Measurements from ENCODE around the gene RFXANK.
"Not testable (repeated sequence)": the region's sequence is repeated elsewhere in the genome, so short reads cannot be mapped to it uniquely, and the experiment has no call there.

Gene RFXANK

GRCh38 chr19:19192078-19192882 is at the start of gene RFXANK, which contains the start of gene BORCS8:
Gene RFXANK, plus strand, starts transcription at chr19:19192258. Its CDS starts 1,689 bp downstream, at chr19:19193947.
Gene BORCS8, minus strand, starts transcription at chr19:19192152. Its CDS starts 35 bp downstream, at chr19:19192117.
- DNase-seq: peak; percentile 98

- DNase-seq: no peak
Observed at GRCh38 chr19:19142347-19142746, 49.7 kb upstream of the RFXANK start.

GRCh38 chr19:19145281-19145680 is 46.8 kb upstream of the RFXANK start:
- DNase-seq: no peak

- no peak for DNase-seq
Observed at GRCh38 chr19:19145684-19146608, 46.1 kb upstream of the RFXANK start.

GRCh38 chr19:19146865-19147264 is 45.2 kb upstream of the RFXANK start:
- no peak for DNase-seq

- DNase-seq: no peak
Observed at GRCh38 chr19:19147344-19147743, 44.7 kb upstream of the RFXANK start.

GRCh38 chr19:19148504-19148903 is 43.6 kb upstream of the RFXANK start:
- DNase-seq: not testable (repeated sequence)

GRCh38 chr19:19149435-19149834 is 42.6 kb upstream of the RFXANK start:
- DNase-seq: no peak

GRCh38 chr19:19151418-19151817 is 40.6 kb upstream of the RFXANK start:
- no peak for DNase-seq

GRCh38 chr19:19152668-19153384 is 39.2 kb upstream of the RFXANK start:
- DNase-seq: no peak

GRCh38 chr19:19154768-19155494 is 37.1 kb upstream of the RFXANK start:
- DNase-seq: no peak

GRCh38 chr19:19155495-19156219 is 36.4 kb upstream of the RFXANK start:
- DNase-seq: no peak

GRCh38 chr19:19157808-19158207 is 34.2 kb upstream of the RFXANK start:
- DNase-seq: no peak

- DNase-seq: no peak
Observed at GRCh38 chr19:19159534-19159933, 32.5 kb upstream of the RFXANK start.

- DNase-seq: no peak
Observed at GRCh38 chr19:19160461-19161035, 31.5 kb upstream of the RFXANK start.

- no peak for DNase-seq
Observed at GRCh38 chr19:19162495-19162894, 29.6 kb upstream of the RFXANK start.

GRCh38 chr19:19165396-19165795 is 26.7 kb upstream of the RFXANK start:
- no peak for DNase-seq

GRCh38 chr19:19167612-19168011 is 24.4 kb upstream of the RFXANK start:
- DNase-seq: no peak

- DNase-seq: no peak
Observed at GRCh38 chr19:19169236-19170052, 22.6 kb upstream of the RFXANK start.

Measured in kidney glomerular epithelial cell (primary cell).